Measurements from ENCODE around the gene TSEN54.

GRCh38 chr17:75480281-75480680, 36.0 kb upstream of the TSEN54 start:
- TF ChIP-seq CTCF (conservative IDR thresholded peaks at IDR 0.05; ENCODE audit: low read depth in 2 of 2), result no peak
- no peak for TF ChIP-seq ZNF114 (CRISPR knock-in tag; IDR thresholded peaks at IDR 0.05)
- no peak for TF ChIP-seq POLR2AphosphoS5 (IDR thresholded peaks at IDR 0.05; ENCODE audit: low read depth)
- TF ChIP-seq STAT1 (IDR thresholded peaks at IDR 0.05; ENCODE audit: unreplicated experiment), result no peak
- TF ChIP-seq REST (IDR thresholded peaks at IDR 0.05; ENCODE audit: unreplicated experiment), result no peak
- TF ChIP-seq EZH2phosphoT487 (IDR thresholded peaks at IDR 0.05; ENCODE audit: unreplicated experiment), result no peak
- no peak for TF ChIP-seq ZNF462 (CRISPR knock-in tag; IDR thresholded peaks at IDR 0.05)

All from GM23338 (cell line).